Measurements from ENCODE around the gene RNF26.
"Not testable (repeated sequence)": the region's sequence is repeated elsewhere in the genome, so short reads cannot be mapped to it uniquely, and the experiment has no call there.

The RNF26 gene

GRCh38 chr11:119380160-119380826, 46.0 kb downstream of the RNF26 start:
- no peak for DNase-seq (ENCODE audit: low read depth, low spot score)
- peak overlapping the region; percentile 18 for H3K27ac ChIP-seq

GRCh38 chr11:119380827-119381180, 46.5 kb downstream of the RNF26 start:
- no peak for DNase-seq (ENCODE audit: low read depth, low spot score)

GRCh38 chr11:119381181-119381988, 47.1 kb downstream of the RNF26 start, which contains the start of gene USP2:
Gene USP2, minus strand, starts transcription at chr11:119381690. Its CDS starts 8,210 bp downstream, at chr11:119373480.
- DNase-seq (ENCODE audit: low read depth, low spot score): peak; percentile 85
- peak within 1 kb of the TSS; percentile 18 for H3K27ac ChIP-seq

More at GRCh38 chr11:119380827-119381180, 46.5 kb downstream of the RNF26 start:
- H3K27ac ChIP-seq: peak overlapping the region; percentile 18

GRCh38 chr11:119382101-119382500, 47.8 kb downstream of the RNF26 start:
- no peak overlapping the region for H3K27ac ChIP-seq
- DNase-seq (ENCODE audit: low read depth, low spot score): no peak

GRCh38 chr11:119382513-119382912, 48.2 kb downstream of the RNF26 start:
- DNase-seq (ENCODE audit: low read depth, low spot score); H3K27ac ChIP-seq: not testable (repeated sequence)

GRCh38 chr11:119384332-119384731, 50.0 kb downstream of the RNF26 start:
- no peak for DNase-seq (ENCODE audit: low read depth, low spot score)

More at GRCh38 chr11:119384332-119384731, 50.0 kb downstream of the RNF26 start:
- no peak overlapping the region for H3K27ac ChIP-seq

Measured in epithelial cell of prostate (primary cell).